Thyroid gland (tissue), 4 donors: Measurements from ENCODE around the gene SLCO2A1.

Experiments used
- CTCF ChIP-seq, 6 experiments: fragments of 200-600 bp in 3 of 6; fragments of 450-650 bp in 3 of 6; sonication (generic) in 3 of 6; IDR thresholded peaks; one replicate each; pipeline ENCODE4 v1.5.1; 2016 to 2019; ENCODE audit warnings: antibody characterized with exemption in 6 of 6, mild to moderate bottlenecking in 2 of 6, inconsistent platforms in 1 of 6, moderate library complexity in 1 of 6
- POLR2A ChIP-seq, 2 donors: fragments of 450-650 bp; IDR thresholded peaks; one replicate each; pipeline ENCODE4 v1.6.1; 2017; ENCODE audit warnings: antibody characterized with exemption in 2 of 2, mild to moderate bottlenecking in 2 of 2, moderate library complexity in 1 of 2

DNA sequence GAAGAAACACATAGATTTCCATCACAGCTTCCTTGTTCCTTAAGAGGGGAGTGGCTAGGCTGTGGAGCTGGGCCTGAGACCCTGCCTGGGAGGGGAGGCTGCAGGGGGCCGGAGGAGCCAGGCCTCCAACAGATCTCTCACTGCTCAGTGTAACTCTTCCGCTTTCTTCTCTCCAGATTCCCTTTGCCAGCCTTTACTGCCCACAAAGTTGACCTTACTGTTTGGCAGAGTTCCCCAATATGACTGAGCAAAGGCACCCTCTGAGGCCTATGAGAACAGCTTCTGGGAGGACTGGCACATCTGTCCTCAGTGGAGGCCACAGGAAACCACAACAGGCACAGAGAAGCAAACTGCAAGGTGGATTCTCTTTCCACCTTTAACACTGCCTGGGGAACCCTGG is 38.1 kb downstream of the SLCO2A1 start:
- TF ChIP-seq CTCF (IDR thresholded peaks at IDR 0.05), result no peak
- no peak for TF ChIP-seq POLR2A (IDR thresholded peaks at IDR 0.05)
